Endothelial cell of hepatic sinusoid (primary cell): Measurements from ENCODE around the gene RIOK3.
"Not testable (repeated sequence)": the region's sequence is repeated elsewhere in the genome, so short reads cannot be mapped to it uniquely, and the experiment has no call there.

Experiments
- in situ Hi-C: cut with HindIII; loops from 2 replicates; pipeline ENCODE4 v1.10.0; 2017; ENCODE audit warnings: low sequenced_read_pairs

RIOK3 gene, protein sequence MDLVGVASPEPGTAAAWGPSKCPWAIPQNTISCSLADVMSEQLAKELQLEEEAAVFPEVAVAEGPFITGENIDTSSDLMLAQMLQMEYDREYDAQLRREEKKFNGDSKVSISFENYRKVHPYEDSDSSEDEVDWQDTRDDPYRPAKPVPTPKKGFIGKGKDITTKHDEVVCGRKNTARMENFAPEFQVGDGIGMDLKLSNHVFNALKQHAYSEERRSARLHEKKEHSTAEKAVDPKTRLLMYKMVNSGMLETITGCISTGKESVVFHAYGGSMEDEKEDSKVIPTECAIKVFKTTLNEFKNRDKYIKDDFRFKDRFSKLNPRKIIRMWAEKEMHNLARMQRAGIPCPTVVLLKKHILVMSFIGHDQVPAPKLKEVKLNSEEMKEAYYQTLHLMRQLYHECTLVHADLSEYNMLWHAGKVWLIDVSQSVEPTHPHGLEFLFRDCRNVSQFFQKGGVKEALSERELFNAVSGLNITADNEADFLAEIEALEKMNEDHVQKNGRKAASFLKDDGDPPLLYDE

DNA sequence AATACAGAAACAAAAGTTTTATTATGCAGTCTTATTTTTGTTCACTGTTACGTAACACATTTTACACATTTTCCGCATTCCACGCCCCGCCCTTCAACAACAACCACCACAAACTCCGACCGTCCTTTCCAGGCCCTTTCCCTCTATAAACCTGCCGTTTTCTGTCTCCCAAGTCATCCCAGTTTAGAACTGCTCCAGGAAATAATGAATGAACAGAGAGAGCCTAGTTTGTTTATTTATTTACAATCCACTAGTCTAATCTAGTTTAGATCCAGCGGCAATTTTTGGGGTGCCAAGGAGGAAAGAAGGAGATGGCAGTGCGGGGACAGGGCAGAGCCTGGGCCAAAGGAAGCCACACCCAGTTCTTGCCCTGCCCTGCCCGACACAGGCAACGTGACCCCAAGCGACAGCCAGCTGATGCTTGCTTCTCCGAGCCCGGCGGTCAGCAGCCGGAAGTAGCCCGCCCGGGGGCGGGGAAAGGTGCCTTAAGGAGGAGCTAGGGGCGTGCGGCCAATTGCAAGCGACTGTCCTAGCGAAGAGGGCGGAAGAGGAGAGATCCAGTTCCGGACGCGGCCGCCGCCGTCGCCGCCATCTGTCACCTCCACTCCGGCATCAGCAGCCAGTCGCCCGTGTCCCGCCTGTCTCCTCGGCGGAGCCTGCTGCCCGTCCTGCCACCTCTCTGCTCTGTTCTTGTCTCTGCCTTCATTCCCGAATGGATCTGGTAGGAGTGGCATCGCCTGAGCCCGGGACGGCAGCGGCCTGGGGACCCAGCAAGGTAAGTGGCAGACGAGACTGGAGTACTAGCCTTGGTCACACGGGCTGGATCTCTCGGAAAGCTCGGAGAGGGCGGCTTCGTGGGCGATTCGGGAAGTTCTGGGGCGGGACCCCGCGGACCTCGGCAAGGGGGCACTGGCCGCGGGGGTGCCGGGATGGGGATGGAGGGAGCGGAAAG lies at the start of gene RIOK3:
Gene RIOK3 (plus strand): TSS at position 560 of the 952 bp plus-strand sequence. CDS start 153 bp downstream, at position 713.
- in situ Hi-C loops: no loop called here

DNA sequence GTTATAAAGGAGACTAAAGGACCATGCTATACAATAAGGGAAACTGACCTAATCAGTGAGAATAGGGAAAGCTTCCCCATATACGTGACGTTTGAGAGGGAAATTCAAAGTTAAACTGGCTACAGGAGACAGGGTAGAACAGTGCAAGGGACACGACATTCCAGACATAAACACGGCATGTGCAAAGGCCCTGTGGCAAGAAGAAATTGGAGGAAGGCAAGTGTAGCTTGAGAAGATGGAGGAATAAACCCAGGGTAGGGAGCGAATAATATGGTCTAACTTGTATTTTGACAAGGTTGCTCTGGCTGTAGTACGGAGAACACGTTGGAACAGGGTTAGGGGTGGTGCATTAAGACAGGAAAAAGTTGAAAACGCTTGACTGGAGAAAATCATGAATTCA lies 49.8 kb upstream of the RIOK3 start:
- in situ Hi-C loops: no loop called here

DNA sequence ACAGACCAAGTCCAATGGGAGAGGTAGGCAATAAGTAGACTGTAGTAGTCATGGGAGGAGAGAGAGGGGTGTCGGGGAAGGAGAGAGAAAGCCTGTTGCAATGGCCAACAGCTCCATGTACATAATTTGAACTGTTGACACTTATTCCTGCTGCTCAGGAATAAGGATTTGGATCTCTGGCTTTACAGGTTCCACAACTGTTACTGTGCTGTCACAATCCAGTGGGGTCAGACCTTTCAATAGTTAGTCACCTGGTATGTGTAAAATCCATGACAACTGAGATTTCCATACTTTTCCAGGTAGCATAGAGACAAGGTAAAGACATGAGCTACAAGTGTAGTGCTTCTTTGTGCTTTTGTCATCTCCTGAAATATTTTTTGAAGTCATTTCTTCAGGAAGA lies 47.5 kb upstream of the RIOK3 start:
- in situ Hi-C loops: no loop called here

DNA sequence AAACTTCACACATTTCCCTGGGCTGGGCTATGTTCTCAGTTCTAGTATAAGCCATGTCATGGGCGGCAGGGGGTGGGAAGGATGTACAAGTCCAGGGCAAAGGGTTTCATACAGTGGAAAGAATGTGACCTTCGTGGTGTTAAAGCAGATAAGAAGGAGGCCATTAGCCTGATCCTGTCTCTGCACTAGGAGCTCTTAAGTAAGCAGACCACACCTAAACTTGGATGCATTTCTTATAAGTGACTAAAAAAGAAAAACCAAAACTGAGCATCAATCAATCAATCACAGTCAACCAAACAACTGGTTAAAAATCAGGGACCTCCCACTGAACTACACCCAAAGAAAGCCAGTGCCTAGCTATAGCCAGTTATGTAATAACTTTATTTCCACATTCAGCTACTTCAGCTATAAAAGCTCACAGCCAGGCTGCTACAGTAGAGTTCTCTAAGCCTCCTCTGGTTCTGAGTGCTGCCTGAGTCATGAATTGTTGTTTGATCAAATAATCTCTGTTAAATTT lies 46.8 kb upstream of the RIOK3 start:
- in situ Hi-C loops: no loop called here

DNA sequence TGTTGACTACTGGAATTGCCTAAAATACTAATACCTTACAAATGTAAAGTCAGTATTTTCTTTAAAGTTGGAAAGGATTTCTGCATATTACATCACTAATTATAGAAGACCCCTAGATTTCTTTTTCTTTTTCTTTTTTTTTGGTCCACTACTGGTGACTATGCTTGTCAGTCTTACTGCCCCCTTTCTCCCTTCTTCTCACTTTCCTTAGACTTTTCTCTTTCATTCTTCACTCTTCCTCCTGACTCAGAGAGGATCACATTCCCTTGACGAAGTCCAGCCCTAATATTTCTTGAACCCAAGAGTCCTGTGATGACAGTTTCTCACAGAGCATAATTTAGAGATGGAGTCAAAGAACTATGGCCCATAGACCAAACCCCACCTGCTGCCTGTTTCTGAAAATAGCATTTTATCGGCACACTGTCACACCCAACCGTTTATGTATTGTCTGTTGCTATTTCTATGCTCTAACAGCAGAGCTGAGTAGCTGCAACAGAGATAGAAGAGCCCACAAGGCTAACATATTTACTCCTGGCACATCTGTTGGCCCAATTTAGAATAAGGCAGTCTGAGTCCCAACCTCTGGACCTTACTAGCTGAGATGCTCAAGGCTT lies 40.6 kb upstream of the RIOK3 start:
- in situ Hi-C loops: no loop called here

DNA sequence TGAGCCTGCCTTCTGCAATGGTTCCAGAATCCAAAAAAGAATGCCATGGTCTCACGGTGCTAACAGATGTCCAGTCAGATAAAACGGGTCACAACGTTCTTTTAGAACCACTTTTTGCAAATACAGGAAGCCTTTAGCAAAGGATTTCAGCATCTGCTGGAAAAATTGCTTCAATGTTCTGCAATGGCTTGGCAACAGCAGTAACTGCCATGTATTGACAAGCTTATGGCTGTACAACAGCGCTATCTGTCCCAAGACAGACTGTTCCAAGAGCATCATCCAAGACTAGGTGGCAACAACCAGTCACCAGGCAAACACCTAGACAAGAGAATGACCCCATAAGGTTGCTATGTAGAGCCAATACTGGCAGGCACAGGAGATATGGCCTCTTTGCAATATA lies 37.6 kb upstream of the RIOK3 start:
- in situ Hi-C loops: no loop called here

DNA sequence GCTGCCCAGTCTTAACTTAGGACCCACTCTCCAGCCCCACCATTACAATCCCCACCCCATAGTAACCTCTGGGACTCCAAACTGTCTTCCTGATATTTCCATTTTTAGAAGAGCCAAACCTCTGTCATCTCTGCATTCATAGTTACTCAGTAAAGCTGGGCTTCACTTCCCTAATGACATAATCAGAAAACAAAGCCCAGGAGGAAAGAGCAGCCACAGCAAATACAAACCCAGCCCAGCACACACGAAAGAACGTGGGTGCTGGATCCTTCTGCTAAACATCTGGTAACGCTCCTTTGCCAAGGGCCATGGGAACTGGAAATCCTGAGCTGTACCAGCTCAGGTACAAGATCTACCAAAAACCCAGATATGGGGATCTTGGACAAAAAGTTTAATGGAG lies 36.8 kb upstream of the RIOK3 start:
- in situ Hi-C loops: no loop called here

DNA sequence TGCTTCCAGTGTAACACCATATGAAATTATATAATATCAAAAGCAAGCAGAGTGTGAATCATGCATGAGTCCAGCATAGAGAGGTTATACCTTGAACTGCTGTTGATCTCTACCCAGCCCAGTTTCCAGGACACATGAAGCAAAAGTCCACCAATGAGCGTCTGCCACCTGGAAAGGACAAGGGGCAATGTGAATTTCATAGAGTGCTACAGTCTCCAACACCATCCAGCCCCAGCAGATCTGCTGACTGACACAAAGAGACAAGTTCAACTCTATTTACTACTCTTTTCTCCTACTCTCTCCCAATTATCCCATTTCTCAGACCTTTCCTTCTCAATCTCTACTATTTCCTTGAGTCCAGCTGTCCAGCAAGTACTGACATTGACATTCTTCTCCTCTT lies 31.8 kb upstream of the RIOK3 start:
- in situ Hi-C loops: no loop called here

DNA sequence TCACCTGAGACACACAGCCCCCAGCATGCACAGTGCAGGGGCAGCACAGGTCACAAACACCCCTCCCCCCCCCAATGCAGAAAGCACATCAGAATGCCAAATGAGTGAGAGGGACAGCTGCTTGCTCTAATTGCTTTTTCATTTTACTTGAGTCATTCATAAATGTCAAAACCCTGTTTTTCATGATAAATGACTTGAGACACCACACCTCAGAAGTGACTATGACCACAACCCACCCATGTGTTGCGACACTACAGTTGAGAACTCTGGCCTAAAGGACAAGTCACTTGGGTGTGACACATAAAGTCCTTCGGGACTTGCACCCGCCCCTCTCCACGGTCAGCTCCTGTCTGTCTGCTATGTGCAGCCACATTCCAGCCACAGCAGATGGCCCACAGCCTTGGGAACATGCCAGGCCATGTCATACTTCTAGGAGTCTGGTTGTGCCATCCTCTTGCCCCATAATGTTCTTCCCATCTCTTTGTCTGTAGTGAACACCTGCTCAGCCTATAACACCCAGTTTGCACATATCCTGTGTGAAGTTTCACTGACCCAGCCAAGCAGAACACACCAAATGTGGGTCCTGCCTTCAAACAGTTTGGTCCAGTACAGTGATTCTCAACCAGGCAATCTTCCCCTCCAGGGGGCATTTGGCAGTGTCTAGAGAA lies 30.2 kb upstream of the RIOK3 start:
- in situ Hi-C loops: no loop called here

DNA sequence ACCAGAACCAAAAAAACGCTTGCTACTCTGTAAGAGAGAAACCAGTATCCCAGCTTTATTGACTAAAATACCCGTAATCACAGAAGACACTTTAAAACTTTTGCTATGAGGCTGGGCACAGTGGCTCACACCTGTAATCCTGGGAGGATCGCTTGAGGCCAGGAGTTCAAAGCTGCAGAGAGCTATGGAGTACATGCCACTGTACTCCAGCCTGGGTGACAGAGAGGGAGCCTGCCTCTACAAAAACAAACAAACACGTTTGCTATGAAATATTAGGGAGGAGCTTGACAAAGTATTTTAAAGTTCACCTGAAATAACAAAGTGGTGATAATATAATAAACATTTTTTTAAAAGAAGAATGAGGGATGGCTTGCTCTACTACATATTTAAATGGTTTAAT lies 28.5 kb upstream of the RIOK3 start:
- in situ Hi-C loops: no loop called here

DNA sequence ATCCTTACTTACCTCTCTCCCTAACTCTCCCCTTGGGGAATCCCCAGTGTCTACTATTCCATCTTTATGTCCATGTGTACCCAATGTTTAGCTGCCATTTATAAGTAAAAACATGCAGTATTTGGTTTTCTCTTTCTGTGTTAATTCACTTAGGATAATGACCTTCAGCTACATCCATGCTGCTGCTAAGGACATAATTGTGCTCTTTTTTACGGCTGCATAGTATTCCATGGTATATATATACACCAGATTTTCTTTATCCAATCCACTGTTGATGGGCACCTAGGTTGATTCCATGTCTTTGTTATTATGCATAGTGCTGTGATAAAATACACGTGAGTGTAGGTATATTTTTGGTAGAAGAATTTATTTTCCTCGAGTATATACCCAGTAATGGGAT lies 24.3 kb upstream of the RIOK3 start:
- in situ Hi-C loops: no loop called here

DNA sequence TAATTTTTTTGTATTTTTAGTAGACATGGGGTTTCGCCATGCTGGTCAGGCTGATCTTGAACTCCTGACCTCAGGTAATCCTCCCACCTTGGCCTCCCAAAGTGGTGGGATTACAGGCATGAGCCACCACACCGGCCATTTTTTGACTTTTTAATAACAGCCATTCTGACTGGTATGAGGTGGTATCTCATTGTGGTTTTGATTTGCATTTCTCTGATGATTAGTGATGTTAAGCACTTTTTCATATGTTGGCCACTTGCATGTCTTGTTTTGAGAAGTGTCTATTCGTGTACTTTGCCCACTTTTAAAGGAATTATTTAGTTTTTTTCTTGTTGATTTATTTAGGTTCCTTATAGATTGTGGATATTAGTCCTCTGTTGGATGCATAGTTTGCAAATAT lies 23.5 kb upstream of the RIOK3 start:
- in situ Hi-C loops: not testable (repeated sequence)

DNA sequence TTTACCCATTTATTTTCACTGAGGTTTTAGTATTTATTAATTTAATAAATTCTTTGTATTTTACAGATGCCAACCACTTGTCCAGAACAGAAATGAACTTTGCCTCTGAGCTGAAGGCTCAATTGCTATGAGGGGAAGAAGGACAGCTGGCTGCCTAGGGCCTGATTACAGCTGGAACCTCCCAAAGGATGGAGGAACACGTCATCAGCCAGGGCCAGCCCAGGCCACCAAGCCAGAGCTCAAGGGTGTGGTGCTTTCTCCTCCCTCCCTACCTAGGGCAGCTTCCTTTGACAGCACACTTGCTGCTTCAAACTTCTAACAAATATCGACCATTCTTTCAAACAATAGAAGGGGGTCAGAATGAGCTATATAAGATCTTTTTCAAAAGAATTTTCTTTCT lies 19.7 kb upstream of the RIOK3 start:
- in situ Hi-C loops: no loop called here

DNA sequence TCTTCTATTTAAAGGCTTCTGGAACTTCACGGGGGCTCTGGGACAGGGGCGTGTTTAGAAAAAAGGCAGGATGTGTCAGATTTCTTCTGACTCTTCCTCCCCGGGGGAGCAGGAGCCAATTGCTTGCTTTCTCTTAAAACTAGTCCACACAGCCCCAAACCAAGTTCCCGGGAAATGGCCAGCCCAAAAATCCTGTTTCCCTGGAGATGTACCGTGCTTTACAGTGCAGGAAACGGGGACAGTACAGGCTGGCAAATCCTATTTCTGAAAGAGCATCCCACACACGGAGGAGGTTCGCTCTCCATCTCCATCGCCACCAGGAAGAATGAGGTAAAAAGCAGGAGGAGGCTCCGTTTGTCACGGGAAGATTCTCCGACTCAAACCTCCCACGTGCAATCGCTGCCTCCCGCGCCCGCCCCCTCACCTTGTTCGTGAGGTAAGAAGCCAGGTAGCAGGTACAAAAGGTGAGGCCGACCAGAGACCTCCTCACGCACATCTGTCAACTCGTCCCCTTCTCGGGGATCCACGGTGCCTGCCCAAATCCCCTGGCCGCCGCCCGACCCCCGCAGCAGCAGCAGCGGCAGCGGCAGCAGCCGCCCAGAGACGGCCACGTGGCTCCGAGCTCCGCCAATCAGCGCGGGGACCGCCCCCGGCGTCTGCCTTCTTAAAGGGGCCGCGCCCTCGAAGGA lies 15.6 kb upstream of the RIOK3 start:
- in situ Hi-C loops: no loop called here

DNA sequence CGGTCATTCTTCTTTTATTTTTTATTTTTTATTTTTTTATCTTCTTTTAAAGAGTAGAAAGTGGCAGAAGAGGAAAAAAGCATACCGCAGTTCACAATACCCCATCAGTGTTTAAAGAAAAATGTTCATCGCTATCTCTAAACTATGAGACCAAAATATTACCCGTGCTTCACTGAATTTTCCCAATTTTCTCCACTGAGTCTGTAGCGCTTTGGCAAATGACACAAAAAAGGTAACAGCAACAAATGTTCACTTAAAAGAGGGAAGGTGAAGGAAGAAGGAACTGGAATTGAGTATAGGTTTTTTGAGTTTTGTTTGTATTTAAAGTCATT lies 15.1 kb upstream of the RIOK3 start:
- in situ Hi-C loops: no loop called here

DNA sequence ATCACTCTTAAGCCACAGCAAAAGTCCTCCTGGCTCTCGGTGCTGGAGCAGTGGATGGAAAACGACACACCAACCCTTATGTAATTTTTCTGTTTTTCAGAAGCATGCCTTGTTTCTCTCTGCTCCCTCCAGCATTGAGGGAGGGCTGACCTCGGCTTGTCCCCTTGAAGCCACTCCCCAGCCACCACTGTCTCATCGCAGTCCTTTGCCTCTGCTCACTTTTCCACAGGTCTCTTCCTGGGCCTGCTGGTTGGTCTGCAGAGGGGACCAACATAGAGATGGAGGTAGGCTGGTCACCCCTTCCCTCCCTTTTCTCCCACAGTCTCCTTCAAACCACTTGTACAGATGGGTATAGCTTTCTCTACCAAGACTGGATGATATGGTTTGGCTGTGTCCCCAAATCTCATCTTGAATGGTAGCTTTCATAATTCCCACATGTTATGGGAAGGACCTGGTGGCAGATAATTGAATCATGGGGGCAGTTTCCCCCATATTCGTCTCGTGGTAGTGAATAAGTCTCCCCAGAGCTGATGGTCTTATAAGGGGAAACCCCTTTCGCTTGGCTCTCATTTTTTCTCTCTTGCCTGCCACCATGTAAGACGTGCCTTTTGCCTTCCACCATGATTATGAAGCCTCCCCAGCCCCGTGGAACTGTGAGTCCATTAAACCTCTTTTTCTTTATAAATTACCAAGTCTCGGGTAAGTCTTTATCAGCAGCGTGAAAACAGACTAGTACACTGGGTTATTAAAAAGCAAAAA lies 14.3 kb upstream of the RIOK3 start:
- in situ Hi-C loops: no loop called here

DNA sequence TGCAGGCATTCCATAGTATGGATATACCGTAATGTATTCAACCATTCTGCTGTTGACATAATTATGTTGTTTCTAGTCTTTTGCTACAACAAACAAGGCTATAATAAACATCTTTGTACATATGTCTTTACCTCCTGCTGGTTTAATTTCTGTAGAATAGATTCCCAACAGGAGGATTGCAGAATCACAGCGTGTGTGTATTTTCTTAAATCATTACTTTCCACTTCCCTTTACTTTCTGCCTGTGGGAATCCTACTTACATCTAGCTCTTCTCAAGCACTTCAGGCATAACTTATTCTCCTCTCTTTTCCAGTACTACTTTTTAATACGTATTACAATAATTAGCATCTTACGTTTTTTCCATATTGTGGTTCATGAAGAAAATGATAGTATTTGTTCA lies 13.0 kb upstream of the RIOK3 start:
- in situ Hi-C loops: no loop called here

DNA sequence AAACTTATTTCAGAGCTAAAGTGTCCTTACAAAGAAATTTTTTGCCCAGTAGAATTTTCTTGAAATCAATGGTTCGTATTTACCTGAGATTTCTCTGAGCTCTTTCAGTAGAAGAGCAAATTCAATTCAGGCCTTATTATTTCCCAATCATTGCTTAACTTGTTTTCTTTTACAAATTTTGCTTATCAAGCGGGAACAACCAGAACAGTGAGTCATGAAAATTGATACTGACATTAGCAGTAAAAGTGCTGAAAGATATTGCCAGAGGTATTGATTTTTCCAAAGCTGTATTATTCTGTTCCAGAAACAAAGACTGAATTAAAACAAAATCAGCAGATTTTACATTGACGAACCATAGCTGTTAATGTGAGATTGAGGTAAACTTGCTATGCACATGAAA lies 10.1 kb upstream of the RIOK3 start:
- in situ Hi-C loops: no loop called here

DNA sequence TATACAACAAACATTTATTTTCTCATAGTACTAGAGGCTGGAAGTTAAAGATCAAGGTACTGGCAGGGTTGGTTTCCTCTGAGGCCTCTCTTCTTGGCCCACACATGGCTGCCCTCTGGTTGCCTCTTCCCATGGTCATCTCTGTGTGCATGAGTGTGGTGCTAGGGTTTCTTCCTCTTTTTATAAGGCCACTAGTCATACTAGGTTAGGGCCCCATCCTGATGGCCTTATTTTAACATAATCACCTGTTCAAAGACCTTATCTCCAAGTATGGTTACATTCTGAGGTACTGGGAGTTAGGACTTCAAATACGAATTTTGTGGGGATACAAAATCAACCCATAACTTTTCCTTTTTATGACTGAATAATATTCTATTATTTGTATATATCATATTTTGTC lies 4.8 kb upstream of the RIOK3 start:
- in situ Hi-C loops: no loop called here
